Neutrophil (primary cell): ENCODE results near the gene CNTN2.
A peak's percentile ranks its signal among the peaks of the same experiment; 100 is the strongest.

Experiments used
- H3K27ac ChIP-seq: fragments of 200-600 bp; sonication (generic); 2 replicates; pipeline ENCODE4 v1.5.1; 2016; ENCODE audit warnings: mild to moderate bottlenecking, moderate library complexity
- H3K27me3 ChIP-seq: fragments of 200-600 bp; sonication (generic); 2 replicates; pipeline ENCODE4 v1.6.0; 2016; ENCODE audit warnings: mild to moderate bottlenecking
- H3K36me3 ChIP-seq: fragments of 200-600 bp; sonication (generic); 2 replicates; pipeline ENCODE4 v1.5.1; 2017
- H3K4me1 ChIP-seq, 2 experiments: fragments of 200-600 bp in 1 of 2; sonication (generic) in 1 of 2; 1 replicate in 1 of 2; 2 replicates in 1 of 2; pipeline versions ENCODE4 v1.5.1 to v1.6.1; 2013 to 2016; ENCODE audit warnings: low read depth in 1 of 2, low read length in 1 of 2, mild to moderate bottlenecking in 1 of 2, moderate library complexity in 1 of 2; ENCODE audit not compliant: control insufficient read depth in 1 of 2, insufficient read depth in 1 of 2
- H3K4me3 ChIP-seq, 2 experiments: fragments of 200-600 bp in 1 of 2; sonication (generic) in 1 of 2; 1 replicate in 1 of 2; 2 replicates in 1 of 2; pipeline ENCODE4 v1.5.1; 2013 to 2016; ENCODE audit warnings: low read depth in 1 of 2, low read length in 1 of 2, mild to moderate bottlenecking in 1 of 2, moderate library complexity in 1 of 2
- H3K9me3 ChIP-seq: fragments of 200-600 bp; sonication (generic); 2 replicates; pipeline ENCODE4 v1.5.1; 2016
- TF ChIP-seq, protein P1 (sequence below): fragments of 200-600 bp; sonication (generic); IDR thresholded peaks from 2 replicates; pipeline ENCODE4 v1.5.1; 2016; ENCODE audit warnings: antibody characterized with exemption

The CNTN2 gene

DNA sequence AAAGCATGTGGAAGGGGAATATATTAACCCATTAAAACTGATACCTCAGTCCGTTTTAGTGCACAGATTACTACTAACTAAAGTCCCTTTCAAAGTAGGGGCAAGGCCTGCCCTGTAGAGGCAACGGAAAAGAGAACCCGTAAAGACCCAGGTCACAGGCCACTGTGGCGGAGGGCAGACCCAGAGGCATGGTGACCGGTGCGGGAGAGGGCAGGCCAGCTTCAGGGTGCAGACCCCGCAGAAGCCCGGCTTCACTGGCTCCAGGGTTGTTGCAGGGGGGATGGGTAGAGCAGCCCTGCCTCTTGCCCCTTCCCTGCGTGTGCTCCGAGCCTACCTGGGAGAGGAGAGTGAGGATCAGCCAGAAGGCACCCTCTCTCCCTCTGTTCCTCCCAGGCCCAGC, 17.7 kb downstream of the CNTN2 start:
- no peaks in the 10 kb centered on the region for H3K27me3 ChIP-seq
- no peak overlapping the region for H3K4me3 ChIP-seq
- H3K36me3 ChIP-seq: no peaks in the 10 kb centered on the region
- TF ChIP-seq, protein P1, sequence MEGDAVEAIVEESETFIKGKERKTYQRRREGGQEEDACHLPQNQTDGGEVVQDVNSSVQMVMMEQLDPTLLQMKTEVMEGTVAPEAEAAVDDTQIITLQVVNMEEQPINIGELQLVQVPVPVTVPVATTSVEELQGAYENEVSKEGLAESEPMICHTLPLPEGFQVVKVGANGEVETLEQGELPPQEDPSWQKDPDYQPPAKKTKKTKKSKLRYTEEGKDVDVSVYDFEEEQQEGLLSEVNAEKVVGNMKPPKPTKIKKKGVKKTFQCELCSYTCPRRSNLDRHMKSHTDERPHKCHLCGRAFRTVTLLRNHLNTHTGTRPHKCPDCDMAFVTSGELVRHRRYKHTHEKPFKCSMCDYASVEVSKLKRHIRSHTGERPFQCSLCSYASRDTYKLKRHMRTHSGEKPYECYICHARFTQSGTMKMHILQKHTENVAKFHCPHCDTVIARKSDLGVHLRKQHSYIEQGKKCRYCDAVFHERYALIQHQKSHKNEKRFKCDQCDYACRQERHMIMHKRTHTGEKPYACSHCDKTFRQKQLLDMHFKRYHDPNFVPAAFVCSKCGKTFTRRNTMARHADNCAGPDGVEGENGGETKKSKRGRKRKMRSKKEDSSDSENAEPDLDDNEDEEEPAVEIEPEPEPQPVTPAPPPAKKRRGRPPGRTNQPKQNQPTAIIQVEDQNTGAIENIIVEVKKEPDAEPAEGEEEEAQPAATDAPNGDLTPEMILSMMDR: no peak
- no peaks in the 10 kb centered on the region for H3K9me3 ChIP-seq
- no peak overlapping the region for H3K27ac ChIP-seq
- peaks cover 3 to 10% of the 10 kb centered on the region in 2 experiments for H3K4me1 ChIP-seq

DNA sequence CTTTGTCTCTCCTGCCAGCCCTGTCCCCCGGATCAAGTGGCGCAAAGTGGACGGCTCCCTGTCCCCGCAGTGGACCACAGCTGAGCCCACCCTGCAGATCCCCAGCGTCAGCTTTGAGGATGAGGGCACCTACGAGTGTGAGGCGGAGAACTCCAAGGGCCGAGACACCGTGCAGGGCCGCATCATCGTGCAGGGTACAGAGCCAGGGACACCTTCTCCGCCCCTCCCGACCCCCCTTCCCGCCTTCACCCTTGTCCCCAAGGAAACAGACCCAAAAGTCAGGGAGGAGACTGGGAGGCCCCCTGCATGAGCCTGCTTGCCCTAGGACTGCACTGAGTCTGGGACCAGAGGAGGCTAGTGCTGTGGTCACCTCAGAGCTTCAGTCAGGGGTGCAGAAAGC, 18.2 kb downstream of the CNTN2 start:
- no peak overlapping the region for H3K4me3 ChIP-seq
- TF ChIP-seq, protein P1: no peak
- peaks cover 3 to 10% of the 10 kb centered on the region in 2 experiments for H3K4me1 ChIP-seq

DNA sequence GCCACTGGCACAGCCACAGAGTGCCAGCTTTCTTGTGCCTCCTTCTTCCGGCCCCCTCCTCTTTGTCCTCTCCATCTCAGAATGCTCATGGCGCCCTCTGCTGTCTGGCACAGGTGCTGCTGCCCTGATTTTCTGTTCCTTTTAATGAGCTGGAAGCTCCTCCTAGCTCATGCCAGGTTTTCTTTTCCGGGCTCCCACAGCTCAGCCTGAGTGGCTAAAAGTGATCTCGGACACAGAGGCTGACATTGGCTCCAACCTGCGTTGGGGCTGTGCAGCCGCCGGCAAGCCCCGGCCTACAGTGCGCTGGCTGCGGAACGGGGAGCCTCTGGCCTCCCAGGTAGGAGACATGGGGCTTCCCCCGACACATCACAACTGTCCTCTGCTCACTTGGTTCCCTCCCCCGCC, 18.7 kb downstream of the CNTN2 start:
- Histone ChIP-seq H3K4me1 (peaks cover 3 to 10% of the 10 kb centered on the region in 2 experiments), H3K4me3 (no peak overlapping the region), H3K9me3 (no peaks in the 10 kb centered on the region), H3K27ac (no peak overlapping the region), H3K36me3 (no peaks in the 10 kb centered on the region), H3K27me3 (no peaks in the 10 kb centered on the region)
- TF ChIP-seq, protein P1: peak; percentile 95

More for the DNA sequence above, 18.2 kb downstream of the CNTN2 start:
- H3K27me3 ChIP-seq: no peaks in the 10 kb centered on the region
- H3K27ac ChIP-seq: no peak overlapping the region
- no peaks in the 10 kb centered on the region for H3K36me3 ChIP-seq
- no peaks in the 10 kb centered on the region for H3K9me3 ChIP-seq

DNA sequence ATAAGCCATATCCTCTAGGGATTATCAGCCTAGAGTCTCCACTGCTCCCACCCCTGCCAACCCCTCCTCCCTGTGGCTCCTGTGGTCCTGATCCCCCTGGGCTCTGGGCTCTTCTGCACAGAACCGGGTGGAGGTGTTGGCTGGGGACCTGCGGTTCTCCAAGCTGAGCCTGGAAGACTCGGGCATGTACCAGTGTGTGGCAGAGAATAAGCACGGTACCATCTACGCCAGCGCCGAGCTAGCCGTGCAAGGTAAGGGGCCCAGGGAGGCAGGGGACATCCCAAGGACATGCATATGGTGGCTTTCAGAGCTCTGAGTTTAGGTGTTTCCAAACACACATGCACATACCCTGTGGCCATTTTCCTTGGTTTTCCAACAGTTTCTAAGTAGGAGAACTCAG, 19.3 kb downstream of the CNTN2 start:
- Histone ChIP-seq H3K27ac (no peak overlapping the region), H3K4me1 (peaks cover 3 to 10% of the 10 kb centered on the region in 2 experiments), H3K36me3 (no peaks in the 10 kb centered on the region), H3K9me3 (no peaks in the 10 kb centered on the region), H3K27me3 (no peaks in the 10 kb centered on the region), H3K4me3 (no peak overlapping the region)
- TF ChIP-seq, protein P1: no peak

DNA sequence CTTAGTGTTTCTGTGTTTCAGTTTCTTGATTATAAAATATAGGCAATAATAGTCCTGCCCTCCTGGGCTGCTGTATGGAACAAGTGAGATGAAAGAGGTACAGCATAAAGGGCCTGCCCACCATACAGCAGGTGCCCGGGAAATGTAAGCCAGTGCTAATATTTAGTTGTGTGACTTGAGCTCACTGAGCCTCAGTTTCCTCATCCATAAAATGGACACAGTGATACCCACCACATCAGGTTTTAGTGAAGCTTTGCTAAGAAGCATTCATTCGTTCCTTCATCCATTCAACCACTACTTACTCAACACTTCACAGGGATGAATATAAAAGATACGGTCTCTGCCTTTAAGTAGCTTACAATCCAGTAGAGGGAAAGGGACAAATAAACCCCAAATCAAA, 19.9 kb downstream of the CNTN2 start:
- no peak overlapping the region for H3K4me3 ChIP-seq
- H3K36me3 ChIP-seq: no peaks in the 10 kb centered on the region
- H3K27ac ChIP-seq: no peak overlapping the region
- H3K27me3 ChIP-seq: no peaks in the 10 kb centered on the region
- H3K9me3 ChIP-seq: no peaks in the 10 kb centered on the region
- TF ChIP-seq, protein P1: no peak
- H3K4me1 ChIP-seq: peaks cover 3 to 10% of the 10 kb centered on the region in 2 experiments

DNA sequence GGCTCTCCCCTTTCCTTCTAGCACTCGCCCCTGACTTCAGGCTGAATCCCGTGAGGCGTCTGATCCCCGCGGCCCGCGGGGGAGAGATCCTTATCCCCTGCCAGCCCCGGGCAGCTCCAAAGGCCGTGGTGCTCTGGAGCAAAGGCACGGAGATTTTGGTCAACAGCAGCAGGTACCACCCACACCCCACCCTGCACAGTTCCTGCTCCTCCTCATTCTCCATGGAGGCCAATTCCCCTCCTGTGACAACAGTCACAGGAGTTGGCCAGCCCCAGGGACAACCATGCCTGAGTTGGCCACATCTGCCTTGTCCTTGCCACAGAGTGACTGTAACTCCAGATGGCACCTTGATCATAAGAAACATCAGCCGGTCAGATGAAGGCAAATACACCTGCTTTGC, 21.3 kb downstream of the CNTN2 start:
- no peaks in the 10 kb centered on the region for H3K36me3 ChIP-seq
- TF ChIP-seq, protein P1: no peak

More for the DNA sequence above, 21.3 kb downstream of the CNTN2 start:
- peaks cover 3 to 10% of the 10 kb centered on the region in 2 experiments for H3K4me1 ChIP-seq
- no peaks in the 10 kb centered on the region for H3K27me3 ChIP-seq
- no peaks in the 10 kb centered on the region for H3K9me3 ChIP-seq
- no peak overlapping the region for H3K4me3 ChIP-seq
- H3K27ac ChIP-seq: no peak overlapping the region
